Osteoblast (primary cell): ENCODE results near the gene MPZL1. TPM values are rescaled to one million over a fixed set of nuclear protein-coding genes. Genes with fewer than 3 reads are reported as not detected.
A peak's percentile ranks its signal among the peaks of the same experiment; 100 is the strongest.

Experiments used
- DNase-seq: peaks from one replicate; pipeline ENCODE4 v3.0.0; 2011; ENCODE audit warnings: low spot score, mixed read lengths; ENCODE audit not compliant: insufficient read length; ENCODE audit errors: missing footprints
- H2AFZ ChIP-seq: 2 replicates; pipeline ENCODE4 v1.6.0; 2011; ENCODE audit warnings: mild to moderate bottlenecking, low read length
- H3K27ac ChIP-seq: 2 replicates; pipeline ENCODE4 v1.5.1; 2011; ENCODE audit warnings: mild to moderate bottlenecking, low read depth, low read length, moderate library complexity
- H3K27me3 ChIP-seq: 2 replicates; pipeline ENCODE4 v1.6.0; 2012; ENCODE audit warnings: mild to moderate bottlenecking, control low read depth, inconsistent platforms, low read length, moderate library complexity; ENCODE audit not compliant: insufficient read depth
- H3K36me3 ChIP-seq: 2 replicates; pipeline ENCODE4 v1.5.1; 2011; ENCODE audit warnings: mild to moderate bottlenecking, low read length, control low read depth, moderate library complexity; ENCODE audit not compliant: insufficient read depth
- H3K4me1 ChIP-seq: 2 replicates; pipeline ENCODE4 v1.5.1; 2011; ENCODE audit warnings: mild to moderate bottlenecking, low read length, control low read depth, moderate library complexity; ENCODE audit not compliant: insufficient read depth
- H3K4me2 ChIP-seq: 2 replicates; pipeline ENCODE4 v1.6.0; 2011; ENCODE audit warnings: mild to moderate bottlenecking, low read length; ENCODE audit not compliant: insufficient read depth
- H3K4me3 ChIP-seq: fragments of 200-600 bp; sonication (generic); 3 replicates; pipeline ENCODE4 v1.5.1; 2012; ENCODE audit warnings: mild to moderate bottlenecking, low read length, inconsistent platforms; ENCODE audit not compliant: insufficient read depth
- H3K79me2 ChIP-seq: 2 replicates; pipeline ENCODE4 v1.6.0; 2012; ENCODE audit warnings: mild to moderate bottlenecking, low read length, control low read depth, inconsistent platforms; ENCODE audit not compliant: insufficient read depth
- H3K9me3 ChIP-seq: 2 replicates; pipeline ENCODE4 v1.5.1; 2011; ENCODE audit warnings: low read depth, low read length, control low read depth
- H4K20me1 ChIP-seq: 2 replicates; pipeline ENCODE4 v1.6.0; 2012; ENCODE audit warnings: mild to moderate bottlenecking, low read length, control low read depth; ENCODE audit not compliant: insufficient read depth
- CTCF ChIP-seq: IDR thresholded peaks from 2 replicates; pipeline ENCODE4 v1.5.1; 2011; ENCODE audit warnings: mild to moderate bottlenecking, low read depth, low read length, moderate library complexity; ENCODE audit errors: extremely low read depth
- total RNA-seq: library from RNA; depleted of rRNA; stranded (reverse); fragments of >200 nt; gene quantifications from 2 replicates; pipeline ENCODE4 v1.2.3, GENCODE V29; 2012

MPZL1 gene
- 189 and 215 TPM in 2 replicates for total RNA-seq

- no peak for TF ChIP-seq CTCF
- no peaks in the 10 kb centered on the region for H3K9me3 ChIP-seq
- H3K4me1 ChIP-seq: peaks cover 34% of the 10 kb centered on the region
- peaks cover 49% of the 10 kb centered on the region for H3K79me2 ChIP-seq
- peak within 1 kb of the TSS; percentile 95 for H3K4me3 ChIP-seq
- H2AFZ ChIP-seq: peak within 1 kb of the TSS; percentile 93
- H3K4me2 ChIP-seq: peak within 1 kb of the TSS; percentile 95
- no peaks in the 10 kb centered on the region for H3K27me3 ChIP-seq
- H3K27ac ChIP-seq: peak within 1 kb of the TSS; percentile 81
- H4K20me1 ChIP-seq: peaks cover 38% of the 10 kb centered on the region
- peak; percentile 99 for DNase-seq
- H3K36me3 ChIP-seq: no peaks in the 10 kb centered on the region
These were observed at the start of gene MPZL1 for GRCh38 chr1:167721617-167722151. Gene MPZL1 (plus strand): TSS chr1:167721982. CDS start chr1:167722152, 170 bp downstream.

GRCh38 chr1:167672831-167673230 is 49.0 kb upstream of the MPZL1 start:
- Histone ChIP-seq H3K9me3 (no peaks in the 10 kb centered on the region), H4K20me1 (no peaks in the 10 kb centered on the region), H3K27ac (no peak overlapping the region), H3K36me3 (no peaks in the 10 kb centered on the region), H3K4me2 (no peak overlapping the region), H3K79me2 (no peaks in the 10 kb centered on the region), H3K4me1 (no peaks in the 10 kb centered on the region), H3K4me3 (no peak overlapping the region), H3K27me3 (no peaks in the 10 kb centered on the region), H2AFZ (no peak overlapping the region)
- no peak for DNase-seq
- no peak for TF ChIP-seq CTCF

GRCh38 chr1:167673265-167673664 is 48.5 kb upstream of the MPZL1 start:
- Histone ChIP-seq H3K4me2 (no peak overlapping the region), H3K9me3 (no peaks in the 10 kb centered on the region), H2AFZ (no peak overlapping the region), H3K79me2 (no peaks in the 10 kb centered on the region), H4K20me1 (no peaks in the 10 kb centered on the region), H3K27ac (no peak overlapping the region), H3K36me3 (no peaks in the 10 kb centered on the region), H3K27me3 (no peaks in the 10 kb centered on the region), H3K4me1 (no peaks in the 10 kb centered on the region), H3K4me3 (no peak overlapping the region)
- no peak for TF ChIP-seq CTCF
- no peak for DNase-seq

GRCh38 chr1:167674156-167674555 is 47.6 kb upstream of the MPZL1 start:
- H4K20me1 ChIP-seq: no peaks in the 10 kb centered on the region
- no peaks in the 10 kb centered on the region for H3K27me3 ChIP-seq
- no peak for TF ChIP-seq CTCF
- no peak overlapping the region for H3K27ac ChIP-seq
- no peaks in the 10 kb centered on the region for H3K9me3 ChIP-seq
- H2AFZ ChIP-seq: no peak overlapping the region
- no peak for DNase-seq
- H3K79me2 ChIP-seq: no peaks in the 10 kb centered on the region
- no peak overlapping the region for H3K4me3 ChIP-seq
- no peaks in the 10 kb centered on the region for H3K4me1 ChIP-seq
- H3K36me3 ChIP-seq: no peaks in the 10 kb centered on the region
- H3K4me2 ChIP-seq: no peak overlapping the region
